SK-N-DZ (cell line): ENCODE data around the gene RNF135.

ENCODE experiments used
- small RNA-seq, 2 experiments: library from RNA; depleted of rRNA; stranded (forward); fragments of <200 nt; gene quantifications; one replicate each; pipeline ENCODE3, GENCODE V24; 2014

RNF135 gene

Small RNA genes lying within 50 kb of the gene (small RNA-seq; reads per million reads assigned to genes)
- 0 reads per million in 2 experiments for gene AC138207.3
- 0 to 0.67 reads per million in 2 experiments for gene RN7SL138P
